ENCODE measurements around the gene HOXB7.

Gene HOXB7

GRCh38 chr17:48565022-48565554, 45.7 kb downstream of the HOXB7 start:
- no peak for DNase-seq

GRCh38 chr17:48564188-48565021, 46.4 kb downstream of the HOXB7 start:
- no peak for DNase-seq

GRCh38 chr17:48563867-48564187, 47.0 kb downstream of the HOXB7 start:
- no peak for DNase-seq

GRCh38 chr17:48563385-48563838, 47.4 kb downstream of the HOXB7 start:
- no peak for DNase-seq

- no peak for DNase-seq
Measured at GRCh38 chr17:48562934-48563333, 47.9 kb downstream of the HOXB7 start.

GRCh38 chr17:48561884-48562810, 48.7 kb downstream of the HOXB7 start:
- DNase-seq: no peak

- no peak for DNase-seq
Measured at GRCh38 chr17:48559840-48560817, 50.7 kb downstream of the HOXB7 start.

- no peak for DNase-seq
Measured at GRCh38 chr17:48559122-48559839, 51.5 kb downstream of the HOXB7 start.

- DNase-seq: no peak
Measured at GRCh38 chr17:48558831-48559121, 52.0 kb downstream of the HOXB7 start.

DNA sequence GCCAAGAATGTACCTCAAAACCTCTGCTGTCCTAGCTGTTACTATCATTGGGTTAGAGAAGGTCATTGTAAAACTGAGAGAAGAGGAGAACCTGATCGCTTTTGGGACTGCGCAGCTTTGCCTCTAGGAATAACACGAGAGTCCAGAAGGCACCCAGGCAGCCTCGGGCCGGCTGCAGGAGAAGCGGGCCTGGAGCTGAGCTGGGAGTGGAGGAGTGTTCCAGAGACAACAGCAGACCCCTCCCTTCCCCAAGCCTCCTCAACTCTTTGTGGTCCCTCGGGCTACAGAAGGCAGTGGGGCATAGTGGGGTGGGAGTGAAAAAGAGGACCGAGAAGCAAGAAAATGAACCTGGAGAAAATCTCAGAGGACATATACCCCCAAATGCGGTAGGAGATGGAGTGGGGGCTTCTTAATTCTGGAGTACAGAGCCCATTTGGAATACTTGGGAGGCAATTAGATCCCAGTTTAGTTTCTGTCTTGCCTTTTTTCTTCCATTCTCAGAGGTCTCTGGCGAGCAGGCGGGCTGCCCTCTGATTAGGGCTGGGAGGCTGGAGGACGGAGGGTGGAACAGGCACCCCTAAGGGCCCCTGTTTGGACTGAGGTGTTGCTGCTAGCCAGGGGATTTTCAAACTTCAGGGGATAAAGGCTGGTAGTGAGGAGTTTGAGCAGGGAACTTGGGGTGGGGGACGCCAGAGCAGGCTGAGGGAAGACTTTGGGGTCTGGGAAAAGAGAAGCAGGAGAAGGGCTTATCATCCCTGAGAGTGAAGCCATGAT, 52.6 kb downstream of the HOXB7 start:
- DNase-seq: no peak

Data from stimulated activated CD4-positive, alpha-beta T cell treated with anti-CD3 and anti-CD28 coated beads, Interleukin-15, amount 100 ng/mL, for 24 hours (primary cell).